Epithelial cell of prostate (primary cell): ENCODE data around the gene COL4A1.
"Not testable (repeated sequence)": the region's sequence is repeated elsewhere in the genome, so short reads cannot be mapped to it uniquely, and the experiment has no call there.

Experiments used
- DNase-seq: peaks from one replicate; pipeline ENCODE4 v3.0.0-alpha.2; 2011; ENCODE audit warnings: low read depth, low spot score
- H3K27ac ChIP-seq: fragments of 450-650 bp; 2 replicates; pipeline ENCODE4 v1.5.1; 2017; ENCODE audit warnings: mild to moderate bottlenecking

The COL4A1 gene

DNA sequence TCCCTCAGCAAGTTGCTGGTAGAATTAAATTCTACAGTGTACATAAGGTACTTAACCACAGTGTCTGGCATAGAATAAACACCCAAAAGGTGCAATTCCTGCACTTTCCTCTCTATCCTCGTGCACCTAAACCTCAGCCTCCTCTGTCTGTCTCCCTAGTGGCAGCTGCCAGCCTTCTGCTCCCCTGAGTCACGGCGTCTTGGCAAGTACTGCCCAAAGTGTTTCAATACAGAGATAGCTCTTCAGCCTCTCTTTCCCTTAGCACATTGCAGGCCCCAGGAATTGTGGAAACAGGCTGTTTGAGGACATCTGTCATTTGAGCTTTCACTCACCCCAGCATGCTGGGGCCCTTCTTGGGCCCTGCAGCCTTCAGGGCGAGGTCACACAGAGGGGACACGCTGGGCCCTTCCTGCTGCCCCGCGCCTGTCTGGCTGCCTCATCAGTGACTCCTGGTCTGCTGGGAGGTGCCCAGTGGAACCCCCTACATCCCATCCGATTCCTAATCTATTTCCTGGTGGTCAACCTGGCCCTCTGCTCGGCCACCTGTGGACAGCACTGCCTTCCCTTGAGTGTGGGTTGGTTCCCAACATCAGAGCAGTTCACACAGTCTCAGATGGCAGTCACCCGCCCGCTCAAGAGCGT, 19.4 kb upstream of the COL4A1 start:
- no peak for DNase-seq
- no peak overlapping the region for H3K27ac ChIP-seq

DNA sequence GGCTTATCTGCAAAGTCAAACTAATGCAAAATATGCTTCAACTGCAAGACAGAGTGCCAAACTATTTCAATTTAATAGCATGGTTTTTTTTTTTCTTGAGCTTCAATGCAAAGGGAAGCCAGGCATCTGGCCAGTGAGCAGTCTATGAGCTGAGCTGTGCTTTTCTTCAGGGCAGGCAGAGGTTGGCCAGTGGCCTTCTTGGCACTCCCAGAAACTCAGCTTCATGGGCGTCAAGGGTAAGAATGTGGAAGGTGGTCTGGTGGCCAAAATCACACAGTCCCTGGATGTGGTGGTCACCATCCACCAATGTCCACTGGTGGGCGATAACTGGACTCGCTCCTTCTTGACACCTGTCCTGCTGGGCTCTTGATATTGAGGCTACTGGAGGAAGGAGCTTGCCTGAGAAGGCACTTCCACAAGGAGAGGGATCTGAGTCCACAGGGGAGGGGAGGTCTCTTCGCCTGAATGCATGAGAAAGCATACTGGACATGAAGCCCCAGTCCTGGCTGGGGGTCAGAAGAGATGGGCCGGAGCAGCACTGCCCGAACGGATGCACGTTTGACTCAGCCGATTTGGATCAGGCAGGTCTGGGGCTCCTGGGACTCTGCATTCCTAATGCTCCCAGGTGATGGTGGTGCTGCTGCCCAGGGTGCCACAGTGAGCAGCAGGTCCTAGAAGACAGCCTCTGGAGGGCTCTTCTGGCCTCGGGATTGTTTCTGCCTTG, 17.2 kb upstream of the COL4A1 start:
- no peak for DNase-seq
- H3K27ac ChIP-seq: no peak overlapping the region

- no peak overlapping the region for H3K27ac ChIP-seq
Observed at GRCh38 chr13:110323172-110323891, 16.4 kb upstream of the COL4A1 start.

DNA sequence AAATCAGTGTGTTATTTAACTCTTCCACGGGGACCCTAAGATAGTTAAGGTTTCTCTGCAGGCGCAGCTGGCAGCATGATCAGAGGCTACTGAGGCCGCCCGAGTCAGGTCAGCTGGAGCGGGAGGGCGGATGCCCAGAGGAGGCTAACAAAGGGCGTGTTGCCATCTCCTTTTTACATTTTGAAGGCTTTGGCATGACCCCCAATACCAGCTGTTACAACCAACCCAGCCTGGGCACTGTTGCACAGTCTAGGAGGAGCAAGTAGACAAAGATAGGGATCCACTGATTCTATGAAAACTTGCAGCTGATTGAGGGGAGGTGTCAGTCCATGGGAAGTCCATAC, 15.8 kb upstream of the COL4A1 start:
- H3K27ac ChIP-seq: no peak overlapping the region
- DNase-seq: no peak

More at GRCh38 chr13:110323172-110323891, 16.4 kb upstream of the COL4A1 start:
- no peak for DNase-seq

- DNase-seq: no peak
- H3K27ac ChIP-seq: no peak overlapping the region
Observed at GRCh38 chr13:110322126-110322827, 15.3 kb upstream of the COL4A1 start.

- H3K27ac ChIP-seq, DNase-seq: not testable (repeated sequence)
Observed at GRCh38 chr13:110321573-110321972, 14.6 kb upstream of the COL4A1 start.

DNA sequence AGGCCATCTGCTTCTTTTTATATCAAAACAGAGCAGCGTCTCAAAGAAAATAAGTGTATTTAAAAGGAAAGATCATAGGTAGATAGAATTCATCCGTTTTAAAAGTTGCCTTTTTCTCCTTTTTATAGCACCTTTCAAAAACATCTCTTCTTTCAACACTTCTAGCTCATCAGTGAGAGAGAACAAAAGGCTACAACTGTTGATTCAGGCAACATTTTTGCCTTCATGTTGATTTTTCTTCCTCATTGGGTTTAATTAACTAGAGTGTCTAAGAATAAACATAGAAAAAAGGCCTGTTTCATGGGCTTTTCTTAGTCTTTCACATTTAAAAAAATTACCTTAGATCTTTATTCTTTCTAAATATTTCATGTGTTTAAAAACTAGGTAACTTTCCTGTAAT, 13.7 kb upstream of the COL4A1 start:
- peak overlapping the region; percentile 89 for H3K27ac ChIP-seq
- no peak for DNase-seq

GRCh38 chr13:110319774-110320509, 13.0 kb upstream of the COL4A1 start:
- no peak for DNase-seq
- peak overlapping the region; percentile 89 for H3K27ac ChIP-seq

DNA sequence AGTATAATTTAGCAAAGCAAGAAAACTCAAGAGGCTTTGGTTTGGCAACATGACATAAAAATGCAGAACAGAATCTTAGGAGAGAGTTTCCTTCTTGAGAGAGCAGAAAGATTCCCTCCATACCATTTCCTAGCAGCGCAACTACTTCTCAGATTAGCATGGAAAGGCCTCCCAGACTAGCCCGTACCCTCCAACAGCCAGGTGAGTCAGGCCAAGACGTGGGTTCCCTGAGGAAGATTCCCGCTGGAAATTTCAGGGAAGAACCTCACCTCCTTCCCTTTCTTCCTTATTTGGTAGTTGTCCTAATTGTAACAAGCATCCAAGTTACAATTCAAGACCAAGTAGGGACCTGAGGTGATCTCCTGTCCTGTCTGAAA, 12.4 kb upstream of the COL4A1 start:
- no peak for DNase-seq
- peak overlapping the region; percentile 89 for H3K27ac ChIP-seq

DNA sequence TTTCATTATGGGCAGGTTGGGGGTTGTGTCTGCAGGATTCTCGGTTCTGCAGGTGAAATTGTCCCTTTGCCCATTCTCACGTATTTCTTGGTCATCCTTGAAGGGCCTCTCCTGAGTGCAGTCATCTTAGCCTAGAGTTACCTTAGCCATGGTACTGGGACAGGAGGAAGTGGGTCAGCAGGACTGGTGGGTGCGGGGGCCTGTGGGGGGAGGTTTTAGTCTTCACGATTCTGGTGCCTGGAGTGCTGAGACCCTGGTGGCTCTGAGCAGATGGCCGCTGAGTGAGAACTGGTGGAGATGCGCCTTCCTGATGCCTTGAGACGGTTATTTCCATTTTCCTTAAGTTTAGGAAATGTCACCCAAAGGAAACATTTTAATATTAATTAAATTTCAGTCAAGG, 12.0 kb upstream of the COL4A1 start:
- H3K27ac ChIP-seq: peak overlapping the region; percentile 89
- no peak for DNase-seq

DNA sequence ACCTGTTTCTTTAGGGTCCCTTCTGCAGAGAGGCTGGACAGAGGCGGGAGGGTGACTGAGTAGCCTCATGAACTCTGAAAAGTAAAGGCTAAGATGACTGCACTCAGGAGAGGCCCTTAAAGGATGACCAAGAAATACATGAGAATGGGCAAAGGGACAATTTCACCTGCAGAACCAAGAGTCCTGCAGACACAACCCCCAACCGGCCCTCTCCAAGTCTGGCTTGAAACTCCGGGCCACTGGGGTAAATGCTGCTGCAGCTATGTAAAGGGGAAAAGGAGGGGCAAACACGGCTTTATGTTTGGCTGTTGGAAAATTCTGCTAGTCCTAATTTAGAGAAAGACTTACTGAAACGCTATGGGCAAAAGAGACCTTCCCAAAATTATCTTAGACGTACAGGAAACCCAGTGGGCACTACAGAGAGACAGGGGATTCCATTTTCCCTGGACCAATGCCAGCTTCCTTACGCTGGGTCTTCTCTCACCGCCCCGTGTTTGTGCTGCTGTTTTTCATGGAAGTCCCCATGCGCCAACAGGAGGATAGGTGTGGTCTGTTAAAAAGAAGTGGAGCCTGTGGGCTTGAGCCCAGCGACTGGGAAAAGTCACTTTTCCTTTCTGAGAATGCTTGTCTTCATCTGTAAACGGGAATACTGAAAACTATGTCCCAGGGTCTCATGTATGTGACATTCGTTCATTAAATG, 10.7 kb upstream of the COL4A1 start:
- no peak for DNase-seq
- no peak overlapping the region for H3K27ac ChIP-seq

- DNase-seq: no peak
- H3K27ac ChIP-seq: no peak overlapping the region
Observed at GRCh38 chr13:110317093-110317492, 10.1 kb upstream of the COL4A1 start.

DNA sequence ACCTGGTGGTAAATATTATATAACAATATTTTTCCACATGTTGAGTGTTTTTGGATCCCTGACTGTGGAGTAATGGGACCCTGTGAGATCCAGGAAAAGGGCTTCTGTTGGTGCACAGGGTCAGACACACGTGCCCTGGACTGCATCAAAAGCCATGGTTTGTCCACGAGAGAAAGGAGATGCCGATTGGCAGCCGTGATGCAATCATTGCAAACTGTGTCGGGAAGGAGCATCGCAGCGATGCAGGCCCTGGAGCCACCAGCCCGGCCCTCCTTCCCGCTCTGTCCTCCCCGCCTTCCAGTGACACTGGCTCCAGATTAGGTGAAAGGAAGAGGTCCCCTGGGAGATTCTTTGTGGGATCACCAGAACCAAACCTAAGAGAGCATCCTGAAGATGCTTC, 9.2 kb upstream of the COL4A1 start:
- no peak overlapping the region for H3K27ac ChIP-seq
- no peak for DNase-seq

GRCh38 chr13:110314516-110315245, 7.7 kb upstream of the COL4A1 start:
- no peak overlapping the region for H3K27ac ChIP-seq
- no peak for DNase-seq

GRCh38 chr13:110313733-110314132, 6.8 kb upstream of the COL4A1 start:
- H3K27ac ChIP-seq, DNase-seq: not testable (repeated sequence)

DNA sequence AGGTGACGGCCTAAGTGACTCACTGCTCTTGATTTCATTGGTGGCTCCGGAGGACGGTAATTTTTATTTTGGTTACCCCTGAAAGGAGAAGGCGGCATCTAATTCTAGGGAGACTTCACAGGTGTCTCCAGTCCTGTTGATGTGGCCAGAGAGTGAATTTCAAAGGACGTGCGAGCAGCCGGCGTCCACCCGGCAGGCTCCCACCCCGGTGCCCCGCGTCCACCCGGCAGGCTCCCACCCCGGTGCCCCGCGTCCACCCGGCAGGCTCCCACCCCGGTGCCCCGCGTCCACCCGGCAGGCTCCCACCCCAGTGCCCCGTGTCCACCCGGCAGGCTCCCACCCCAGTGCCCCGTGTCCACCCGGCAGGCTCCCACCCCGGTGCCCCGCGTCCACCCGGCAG, 6.3 kb upstream of the COL4A1 start:
- DNase-seq, H3K27ac ChIP-seq: not testable (repeated sequence)

DNA sequence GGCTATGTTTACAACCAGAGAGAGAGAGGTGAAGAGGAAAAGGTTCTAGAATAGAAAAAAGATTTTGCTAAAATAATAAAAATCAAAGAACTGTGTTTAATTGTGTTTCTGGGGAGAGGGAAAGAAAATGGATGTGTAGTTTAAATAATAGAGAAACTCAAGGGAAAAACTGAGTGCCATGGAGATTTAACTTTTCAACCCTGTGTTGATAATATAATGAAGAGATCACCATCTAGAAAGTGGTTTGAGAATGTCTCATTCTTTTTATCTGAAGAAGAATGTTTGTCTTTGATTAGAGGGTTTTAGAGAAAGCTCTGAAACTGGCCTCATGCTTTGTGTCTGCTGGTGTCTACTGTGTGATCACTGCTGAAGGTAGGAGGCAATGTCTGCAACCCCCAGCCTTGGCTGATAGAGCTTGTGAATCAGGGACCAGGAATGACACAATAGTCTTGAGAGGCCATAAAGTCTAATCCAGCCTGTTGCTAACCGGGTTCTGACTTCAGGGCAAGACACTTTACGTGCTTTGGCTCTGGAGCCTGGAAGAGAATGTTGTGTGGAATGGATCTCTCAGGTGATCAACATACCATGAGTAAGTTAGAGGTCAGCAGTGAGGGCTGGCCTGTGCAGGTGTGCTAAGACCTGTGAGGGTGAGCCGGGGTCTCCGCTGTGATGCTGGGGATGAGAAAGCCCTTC, 5.5 kb upstream of the COL4A1 start:
- H3K27ac ChIP-seq: peak overlapping the region; percentile 1

More for the DNA sequence above, 5.5 kb upstream of the COL4A1 start:
- DNase-seq: peak; percentile 48
